ENCODE measurements around the gene CYP2W1.

DNA sequence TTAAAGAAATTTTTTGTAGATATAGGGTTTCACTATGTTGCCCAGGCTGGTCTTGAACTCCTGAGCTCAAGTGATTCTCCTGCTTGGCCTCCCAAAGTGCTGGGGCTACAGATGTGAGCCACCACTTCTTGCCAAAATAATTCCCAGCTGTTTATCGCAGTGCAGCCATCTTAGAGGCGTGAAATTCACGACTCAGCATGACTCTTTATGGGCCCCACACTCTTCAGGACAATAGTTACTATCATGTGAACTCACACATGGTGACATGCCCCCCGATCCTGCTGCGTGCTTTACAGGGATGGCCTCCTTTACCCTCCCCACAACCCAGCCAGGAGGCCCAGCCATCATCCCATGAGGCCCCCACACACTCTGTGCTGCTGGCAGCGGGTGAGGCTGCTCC, 12.2 kb upstream of the CYP2W1 start:
- no peak for TF ChIP-seq EZH2 (IDR thresholded peaks at IDR 0.05)
- TF ChIP-seq POLR2AphosphoS5 (IDR thresholded peaks at IDR 0.05; ENCODE audit: borderline replicate concordance, low read depth, low read length) = no peak
- no peak for TF ChIP-seq FOXP2 (optimal IDR thresholded peaks at IDR 0.05; ENCODE audit: control extremely low read depth, extremely low read length, insufficient read depth)

All from SK-N-MC (cell line).